Fibroblast of pulmonary artery (primary cell): Measurements from ENCODE around the gene GAS5.
A peak's percentile ranks its signal among the peaks of the same experiment; 100 is the strongest.

ENCODE experiments used
- DNase-seq: peaks from one replicate; pipeline ENCODE4 v3.0.0-alpha.2; 2010; ENCODE audit warnings: low read depth
- H3K4me3 ChIP-seq: replicated peaks from 2 replicates; pipeline ENCODE4 v1.5.1; 2011; ENCODE audit warnings: low read depth, mild to moderate bottlenecking, control low read depth, low read length, moderate library complexity
- TF ChIP-seq, protein P1 (sequence below): IDR thresholded peaks from 2 replicates; pipeline ENCODE4 v1.5.1; 2011; ENCODE audit warnings: mild to moderate bottlenecking, control low read depth, low read length, inconsistent platforms; ENCODE audit errors: missing control alignments

Gene GAS5

DNA sequence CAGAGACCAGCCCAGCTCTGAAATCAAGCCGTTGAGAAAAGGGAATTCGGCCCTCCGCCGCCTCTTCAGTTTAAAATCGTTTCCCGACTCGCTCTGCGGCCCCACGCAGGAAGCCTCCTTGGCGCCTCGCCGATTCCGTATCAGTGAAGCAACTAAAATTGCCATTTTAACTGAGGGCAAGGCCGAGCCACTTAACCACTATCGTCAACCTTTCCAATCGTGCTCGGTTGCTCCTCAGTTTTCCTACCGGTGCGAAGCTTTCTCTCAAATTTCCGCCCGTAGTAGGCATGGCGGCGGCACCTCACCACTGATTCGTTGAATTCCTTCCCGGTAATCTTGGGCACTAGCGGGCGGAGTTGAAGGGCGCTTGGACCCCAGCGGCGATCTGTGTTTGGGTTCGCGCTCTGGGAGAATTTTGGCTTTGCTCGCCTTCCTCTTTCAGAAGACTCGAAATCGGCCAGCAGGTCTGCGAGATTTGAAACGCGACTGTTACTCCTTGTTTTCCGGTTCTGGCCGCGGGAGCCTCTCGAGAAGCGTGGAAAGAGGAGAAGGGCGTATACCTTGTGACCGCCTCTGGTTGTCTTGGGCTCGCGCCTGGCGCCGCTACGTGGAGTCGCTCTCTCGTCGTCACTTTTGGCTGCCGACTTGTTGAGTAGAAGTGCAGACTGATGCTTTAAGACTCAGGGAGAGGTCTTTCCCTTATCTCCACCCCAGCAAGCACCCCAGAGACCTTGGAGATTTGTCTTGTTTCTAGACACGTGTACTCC, 43.3 kb downstream of the GAS5 start, which contains the start of the genes CENPL and DARS2:
TSS of gene CENPL (minus strand) at position 569 of the 767 bp plus-strand sequence. CDS start 13,584 bp downstream, outside the sequence.
TSS of gene DARS2 (plus strand) at position 359 of the 767 bp plus-strand sequence. CDS start 557 bp downstream, outside the sequence.
- TF ChIP-seq, protein P1, sequence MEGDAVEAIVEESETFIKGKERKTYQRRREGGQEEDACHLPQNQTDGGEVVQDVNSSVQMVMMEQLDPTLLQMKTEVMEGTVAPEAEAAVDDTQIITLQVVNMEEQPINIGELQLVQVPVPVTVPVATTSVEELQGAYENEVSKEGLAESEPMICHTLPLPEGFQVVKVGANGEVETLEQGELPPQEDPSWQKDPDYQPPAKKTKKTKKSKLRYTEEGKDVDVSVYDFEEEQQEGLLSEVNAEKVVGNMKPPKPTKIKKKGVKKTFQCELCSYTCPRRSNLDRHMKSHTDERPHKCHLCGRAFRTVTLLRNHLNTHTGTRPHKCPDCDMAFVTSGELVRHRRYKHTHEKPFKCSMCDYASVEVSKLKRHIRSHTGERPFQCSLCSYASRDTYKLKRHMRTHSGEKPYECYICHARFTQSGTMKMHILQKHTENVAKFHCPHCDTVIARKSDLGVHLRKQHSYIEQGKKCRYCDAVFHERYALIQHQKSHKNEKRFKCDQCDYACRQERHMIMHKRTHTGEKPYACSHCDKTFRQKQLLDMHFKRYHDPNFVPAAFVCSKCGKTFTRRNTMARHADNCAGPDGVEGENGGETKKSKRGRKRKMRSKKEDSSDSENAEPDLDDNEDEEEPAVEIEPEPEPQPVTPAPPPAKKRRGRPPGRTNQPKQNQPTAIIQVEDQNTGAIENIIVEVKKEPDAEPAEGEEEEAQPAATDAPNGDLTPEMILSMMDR = no peak
- H3K4me3 ChIP-seq = peak within 1 kb of the TSS; percentile 99
- DNase-seq = peak; percentile 99

DNA sequence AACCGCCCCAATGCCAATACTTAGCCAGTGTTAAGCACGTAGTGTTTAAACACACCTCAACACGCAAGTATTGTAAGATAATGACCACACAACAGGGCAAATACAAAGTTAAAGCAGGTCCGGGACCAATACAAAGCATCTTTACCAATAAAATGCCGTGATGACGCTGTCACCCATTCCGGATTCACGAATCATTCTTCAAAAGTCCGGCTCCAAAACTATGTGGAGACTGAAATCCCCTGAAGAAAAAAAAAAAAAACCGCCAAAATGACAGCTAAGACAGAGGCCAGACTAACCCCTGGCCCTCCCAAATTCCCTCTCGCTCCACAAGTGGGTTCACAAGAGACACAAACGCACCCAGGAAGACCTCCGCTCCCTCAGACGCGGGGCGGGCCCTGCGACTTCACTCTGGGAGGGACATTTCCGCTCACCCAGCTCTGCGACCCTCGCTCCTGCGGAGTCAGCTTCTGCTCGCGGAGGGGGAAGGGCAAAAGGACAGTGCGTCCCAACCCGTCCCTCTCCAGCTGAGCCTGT, 43.9 kb downstream of the GAS5 start:
- DNase-seq = no peak
- H3K4me3 ChIP-seq = peak overlapping the region; percentile 99
- TF ChIP-seq, protein P1 = no peak

DNA sequence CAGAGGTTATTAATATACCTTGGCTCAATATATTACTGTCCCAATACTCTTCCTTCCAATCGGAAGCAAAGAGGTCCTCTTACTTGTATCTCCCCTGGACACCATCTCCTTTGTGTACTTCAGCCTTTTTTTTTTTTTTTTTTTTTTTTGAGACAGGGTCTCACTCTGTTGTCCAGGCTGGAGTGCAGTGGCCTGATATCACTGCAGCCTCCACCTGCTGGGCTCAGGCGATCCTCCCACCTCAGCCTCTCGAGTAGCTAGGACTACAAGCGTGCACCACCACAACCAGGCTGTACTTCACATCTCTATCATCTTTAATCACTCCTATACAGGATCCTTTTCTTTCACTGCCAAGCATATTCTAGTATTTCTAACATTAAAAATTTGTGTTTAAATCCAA, 46.1 kb downstream of the GAS5 start:
- no peak overlapping the region for H3K4me3 ChIP-seq
- TF ChIP-seq, protein P1 = no peak
- no peak for DNase-seq

DNA sequence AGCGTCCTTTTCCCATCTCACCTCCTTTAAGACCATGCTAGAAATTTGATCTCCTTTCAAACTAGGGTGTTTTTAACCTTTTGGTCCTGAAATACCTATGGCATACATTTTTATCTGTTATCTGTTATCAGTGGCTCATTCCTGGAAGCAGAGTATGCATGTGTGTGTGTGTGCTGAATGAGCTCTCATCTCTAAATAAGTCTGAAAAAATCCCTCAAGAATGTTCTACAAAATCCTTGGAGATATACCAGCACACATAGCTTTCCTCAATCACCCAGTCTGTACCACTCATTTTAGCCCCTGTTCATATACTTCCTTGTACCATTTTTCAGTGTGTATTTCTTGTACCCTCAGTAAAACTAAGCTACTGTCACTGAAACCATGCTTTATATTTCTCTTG, 49.3 kb downstream of the GAS5 start:
- no peak for DNase-seq
- TF ChIP-seq, protein P1 = no peak
- H3K4me3 ChIP-seq = no peak overlapping the region
